SKM-1 (cell line): ENCODE results near the gene GRB10.

Experiments
- DNase-seq: peaks from one replicate; lab custom pipeline; 2025; ENCODE audit not compliant: unreplicated experiment; lab: John Stamatoyannopoulos, UW

GRB10 gene

GRCh38 chr7:50721661-50722259 lies 60.9 kb downstream of the GRB10 start:
- DNase-seq: no peak

- DNase-seq: no peak
These were observed 61.5 kb downstream of the GRB10 start for GRCh38 chr7:50721160-50721559.

- no peak for DNase-seq
These were observed 62.4 kb downstream of the GRB10 start for GRCh38 chr7:50720295-50720694.

GRCh38 chr7:50718876-50719275 lies 63.8 kb downstream of the GRB10 start:
- no peak for DNase-seq

- no peak for DNase-seq
These were observed 64.4 kb downstream of the GRB10 start for GRCh38 chr7:50718311-50718710.

- DNase-seq: no peak
These were observed 65.5 kb downstream of the GRB10 start for GRCh38 chr7:50717181-50717580.

GRCh38 chr7:50714857-50715256 lies 67.8 kb downstream of the GRB10 start:
- DNase-seq: no peak

- DNase-seq: no peak
These were observed 69.4 kb downstream of the GRB10 start for GRCh38 chr7:50713123-50713965.

- DNase-seq: no peak
These were observed 70.2 kb downstream of the GRB10 start for GRCh38 chr7:50712252-50713122.

- DNase-seq: no peak
These were observed 71.2 kb downstream of the GRB10 start for GRCh38 chr7:50711271-50712175.

- no peak for DNase-seq
These were observed 72.1 kb downstream of the GRB10 start for GRCh38 chr7:50710441-50711154.

GRCh38 chr7:50709151-50709550 lies 73.5 kb downstream of the GRB10 start:
- DNase-seq: no peak

- no peak for DNase-seq
These were observed 75.3 kb downstream of the GRB10 start for GRCh38 chr7:50707236-50708006.

GRCh38 chr7:50706469-50706937 lies 76.2 kb downstream of the GRB10 start:
- DNase-seq: no peak

GRCh38 chr7:50704844-50705243 lies 77.9 kb downstream of the GRB10 start:
- DNase-seq: no peak

- no peak for DNase-seq
These were observed 79.0 kb downstream of the GRB10 start for GRCh38 chr7:50703654-50704053.

GRCh38 chr7:50699143-50699542 lies 83.6 kb downstream of the GRB10 start:
- DNase-seq: no peak

GRCh38 chr7:50697748-50698147 lies 84.9 kb downstream of the GRB10 start:
- no peak for DNase-seq
